Ovary (tissue), 3 donors: ENCODE results near the gene KCNN3.

Experiments
- CTCF ChIP-seq, 3 donors: fragments of 450-650 bp in 2 of 3; fragments of 200-600 bp in 1 of 3; IDR thresholded peaks; one replicate each; pipeline versions ENCODE4 v1.5.1 to v1.8.0; 2016 to 2022; ENCODE audit warnings: antibody characterized with exemption in 3 of 3, mild to moderate bottlenecking in 1 of 3
- EP300 ChIP-seq: sonication (generic); formaldehyde crosslinking; IDR thresholded peaks from one replicate; pipeline ENCODE4 v1.6.1; 2017; ENCODE audit warnings: antibody characterized with exemption
- POLR2A ChIP-seq: fragments of 450-650 bp; IDR thresholded peaks from one replicate; pipeline ENCODE4 v1.6.1; 2017; ENCODE audit warnings: antibody characterized with exemption, mild to moderate bottlenecking, moderate library complexity
- donor health status: DM: no; HTN: no; CAD: no.

- TF ChIP-seq CTCF (IDR thresholded peaks at IDR 0.05) (no peak), EP300 (no peak), POLR2A (no peak)
These were observed 120.9 kb downstream of the KCNN3 start for GRCh38 chr1:154749078-154749760.
